SK-N-SH (cell line): ENCODE results near the gene PBX1.

Experiments used
- CTCF ChIP-seq: fragments of 200-600 bp; sonication (generic); IDR thresholded peaks from 2 replicates; pipeline ENCODE4 v1.6.1; 2017; ENCODE audit warnings: antibody characterized with exemption, mild to moderate bottlenecking, moderate library complexity
- EZH2phosphoT487 ChIP-seq: fragments of 200-600 bp; sonication (generic); IDR thresholded peaks from 2 replicates; pipeline ENCODE4 v1.6.1; 2017; ENCODE audit warnings: low read depth, mixed run types, mild to moderate bottlenecking, antibody characterized with exemption, moderate library complexity, borderline replicate concordance
- MEF2A ChIP-seq: IDR thresholded peaks from 2 replicates; pipeline ENCODE4 v1.4.0; 2012; ENCODE audit warnings: low read depth, borderline replicate concordance
- NRF1 ChIP-seq: IDR thresholded peaks from 2 replicates; pipeline ENCODE4 v1.6.1; 2012; ENCODE audit warnings: low read depth, mild to moderate bottlenecking, low read length
- POLR2AphosphoS5 ChIP-seq: IDR thresholded peaks from 2 replicates; pipeline ENCODE4 v1.6.1; 2012; ENCODE audit warnings: low read depth, low read length
- SIN3A ChIP-seq: IDR thresholded peaks from 2 replicates; pipeline ENCODE4 v1.6.1; 2012; ENCODE audit warnings: low read depth, mild to moderate bottlenecking, low read length, moderate library complexity, borderline replicate concordance

GRCh38 chr1:164518692-164519332 is 40.2 kb upstream of the PBX1 start:
- TF ChIP-seq POLR2AphosphoS5 (no peak), CTCF (no peak), SIN3A (no peak), NRF1 (no peak), MEF2A (no peak), EZH2phosphoT487 (no peak)
